Measurements from ENCODE around the gene UNG. TPM values are rescaled to one million over a fixed set of nuclear protein-coding genes. Genes with fewer than 3 reads are reported as not detected.

UNG gene
- total and polyA plus RNA-seq, 2 of the 4 experiments (the other 2 are of a cell fraction) = 13.3 to 16.0 TPM

DNA sequence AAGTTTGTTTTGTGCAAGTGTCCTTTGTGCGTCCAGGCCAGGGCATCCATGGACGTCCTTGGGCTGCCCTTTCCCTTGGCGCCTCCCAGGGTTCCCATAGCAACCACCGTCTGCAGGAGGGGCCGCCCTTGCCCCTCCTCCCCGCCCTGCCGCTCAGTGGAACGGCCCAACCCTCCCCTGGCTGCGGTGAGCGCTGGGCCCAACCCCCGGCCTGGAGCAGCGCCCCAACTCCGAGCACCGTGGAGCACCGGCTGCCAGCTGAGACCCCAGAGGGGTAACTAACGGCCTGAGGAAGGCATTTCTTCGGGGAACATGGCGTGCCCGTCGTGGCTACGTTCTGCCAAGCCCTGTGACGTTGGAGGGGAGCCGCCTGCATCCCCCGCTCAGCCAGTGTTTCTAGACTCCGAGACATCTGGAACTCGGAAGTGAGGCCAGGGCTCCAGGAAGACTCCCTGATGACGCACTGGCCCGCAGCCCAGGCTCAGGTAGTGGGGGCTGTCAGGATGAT, 13.6 kb downstream of the UNG start (continued):
- TF ChIP-seq POLR2A (IDR thresholded peaks at IDR 0.05; ENCODE audit: low read depth, low read length) (peak; percentile 21; the same call in 1 of the 2 replicates), BHLHE40 (IDR thresholded peaks at IDR 0.05; ENCODE audit: low read depth, low read length) (no peak)

DNA sequence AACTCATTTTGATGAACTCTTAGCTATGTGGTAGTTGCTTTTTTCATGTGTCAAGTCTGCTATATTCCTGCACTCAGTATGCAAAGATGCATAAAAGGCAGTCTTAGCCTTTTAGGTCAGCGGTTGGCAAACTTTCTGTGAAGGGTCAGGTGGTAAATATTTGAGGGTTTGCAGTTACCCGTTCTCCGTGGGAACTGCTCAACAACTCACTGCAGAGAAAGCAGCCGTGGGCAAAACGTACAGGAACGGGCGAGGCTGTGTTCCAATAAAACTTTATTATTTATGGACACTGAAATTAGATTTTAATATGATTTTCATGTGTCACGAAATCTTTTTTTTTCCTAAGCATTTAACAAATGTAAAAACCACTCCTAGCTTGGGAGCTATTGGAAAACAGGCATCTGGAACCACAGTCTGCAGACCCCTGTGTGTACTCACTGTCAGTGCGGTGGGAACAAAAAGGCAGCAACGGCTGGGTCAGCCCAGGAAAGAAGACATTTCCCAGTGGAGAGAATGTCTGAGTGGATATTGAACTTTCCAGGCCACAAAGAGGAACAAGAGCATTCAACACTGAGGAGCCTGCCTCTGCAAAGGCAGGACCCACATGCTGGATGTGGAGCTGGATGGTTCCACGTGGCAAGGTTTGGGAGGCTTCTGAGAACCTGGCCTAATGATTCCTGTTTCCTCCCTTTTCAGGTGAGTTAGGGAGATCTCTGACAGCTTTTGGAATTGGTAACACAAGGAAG, 15.5 kb downstream of the UNG start:
- ATAC-seq (ENCODE audit: low read depth) = no peak
- WGBS, 2 experiments (ENCODE audit: extremely low coverage in 2 of 2, insufficient read length in 1 of 2) = 83% methylated on average over 1 of the region's 11 CpGs; no CpG with 5 or more reads in 1 of the 2 experiments
- no TSS peak for BruUV-seq (replicated peaks)

More for the DNA sequence above, 15.5 kb downstream of the UNG start:
- H3K56ac ChIP-seq (ENCODE audit: extremely low read depth, insufficient read depth, low read length) = no peak overlapping the region
- H2BK15ac ChIP-seq (ENCODE audit: low read depth, low read length) = no peak overlapping the region
- H3K9me3 ChIP-seq (ENCODE audit: control insufficient read depth, insufficient read depth, low read length) = no peaks in the 10 kb centered on the region
- no peak overlapping the region for H3K27ac ChIP-seq (ENCODE audit: insufficient read depth, low read length)
- H3K4ac ChIP-seq (ENCODE audit: low read depth, low read length) = no peak overlapping the region
- no peak overlapping the region for H4K5ac ChIP-seq (ENCODE audit: low read depth, low read length)
- no peak overlapping the region for H3K23ac ChIP-seq (ENCODE audit: low read depth, low read length)
- H3K18ac ChIP-seq (ENCODE audit: low read depth, low read length) = no peak overlapping the region
- H3K9ac ChIP-seq (ENCODE audit: low read depth, low read length) = no peak overlapping the region
- no peak overlapping the region for H2AK5ac ChIP-seq (ENCODE audit: low read depth, low read length)
- H3K4me2 ChIP-seq (ENCODE audit: low read depth, low read length) = no peak overlapping the region
- no peak overlapping the region for H2BK120ac ChIP-seq (ENCODE audit: low read depth, low read length)
- peaks cover 5% of the 10 kb centered on the region; the same call in 1 of the 2 replicates for H3K9me1 ChIP-seq (ENCODE audit: insufficient read depth, low read length)
- no peak for DNase-seq
- H3K4me3 ChIP-seq (ENCODE audit: insufficient read depth, low read depth, low read length) = no peak overlapping the region
- ChIA-PET POLR2A (ENCODE audit: unreplicated experiment) (no interaction called here), CTCF (interaction anchor here (0.6 to 1.6 kb wide), 6 partner anchors 14 to 281 kb away, joined by 3 to 14 read pairs (median 8); no protein-coding TSS in a partner anchor)
- TF ChIP-seq POLR2A (IDR thresholded peaks at IDR 0.05; ENCODE audit: low read depth, low read length) (no peak), MAFK (IDR thresholded peaks at IDR 0.05; ENCODE audit: low read depth, low read length) (no peak), NFE2L2 (IDR thresholded peaks at IDR 0.05; ENCODE audit: low read depth, low read length) (no peak), CEBPB (IDR thresholded peaks at IDR 0.05; ENCODE audit: low read depth, low read length) (no peak), RAD21 (IDR thresholded peaks at IDR 0.05; ENCODE audit: low read length) (no peak), FOS (IDR thresholded peaks at IDR 0.05; ENCODE audit: low read depth, low read length) (no peak), BHLHE40 (IDR thresholded peaks at IDR 0.05; ENCODE audit: low read depth, low read length) (no peak), CHD1 (IDR thresholded peaks at IDR 0.05; ENCODE audit: low read depth, low read length) (no peak)
- dilution Hi-C loops (cut with HindIII; ENCODE audit: low sequenced_read_pairs, unreplicated experiment) (no loop called here), intact Hi-C loops (cut with micrococcal nuclease) (loop anchor here (1.0 kb wide), 1 partner anchor 142 kb away; no protein-coding TSS in a partner anchor), in situ Hi-C loops (cut with MboI; ENCODE audit: low sequenced_read_pairs) (loop anchor here (5.0 kb wide), 1 partner anchor 274 kb away; no protein-coding TSS in a partner anchor)
- no peak overlapping the region for H3K14ac ChIP-seq (replicated peaks; ENCODE audit: low read depth, low read length)
- no peak overlapping the region for H4K8ac ChIP-seq (ENCODE audit: low read depth in 2 of 2, low read length in 2 of 2)
- no peak overlapping the region for H2BK20ac ChIP-seq (ENCODE audit: low read depth, low read length)
- H2AK9ac ChIP-seq (replicated peaks; ENCODE audit: low read depth, low read length, poor library complexity) = no peak overlapping the region
- no peak overlapping the region for H2BK5ac ChIP-seq (ENCODE audit: low read depth, low read length, poor library complexity, severe bottlenecking)
- no peak overlapping the region for H4K91ac ChIP-seq (ENCODE audit: insufficient read depth, low read depth, low read length)
- no peaks in the 10 kb centered on the region for H3K27me3 ChIP-seq (ENCODE audit: control insufficient read depth, insufficient read depth, low read length)
- no peaks in the 10 kb centered on the region for H3K4me1 ChIP-seq (ENCODE audit: control insufficient read depth, insufficient read depth, low read length)
- H4K20me1 ChIP-seq (ENCODE audit: insufficient read depth, low read length) = no peaks in the 10 kb centered on the region
- H2AFZ ChIP-seq (replicated peaks; ENCODE audit: low read length, poor library complexity) = no peak overlapping the region
- peaks cover 0 to 5% of the 10 kb centered on the region in 2 experiments; a peak in 1 of 4 replicates for H3K79me1 ChIP-seq (ENCODE audit: low read depth in 1 of 2, low read length in 2 of 2)
- peaks cover 6% of the 10 kb centered on the region for H3K36me3 ChIP-seq (ENCODE audit: control insufficient read depth, insufficient read depth, low read length)
